Activated naive CD4-positive, alpha-beta T cell treated with Interleukin-2 at 50 U/mL for 16 hours (primary cell): ENCODE data around the gene PRKCI.
"Not testable (repeated sequence)": the region's sequence is repeated elsewhere in the genome, so short reads cannot be mapped to it uniquely, and the experiment has no call there.

Source experiments
- DNase-seq: peaks from one replicate; pipeline ENCODE4 v3.0.0-alpha.2; 2020

PRKCI gene

GRCh38 chr3:170221924-170222646, at the start of gene PRKCI:
TSS of gene PRKCI (plus strand) at chr3:170222424. CDS start at chr3:170222670, 246 bp downstream.
- peak; percentile 88 for DNase-seq

- DNase-seq: peak; percentile 41
These were observed 43.6 kb upstream of the PRKCI start for GRCh38 chr3:170178651-170179050.

GRCh38 chr3:170179432-170179831, 42.8 kb upstream of the PRKCI start:
- no peak for DNase-seq

- DNase-seq: peak; percentile 9
These were observed 41.9 kb upstream of the PRKCI start for GRCh38 chr3:170180079-170180907.

- DNase-seq: peak; percentile 92
These were observed 41.0 kb upstream of the PRKCI start, which contains the start of gene PHC3 for GRCh38 chr3:170180908-170181885. TSS of gene PHC3 (minus strand) at chr3:170181733. CDS start at chr3:170181715, 18 bp downstream.

- no peak for DNase-seq
These were observed 32.6 kb upstream of the PRKCI start for GRCh38 chr3:170189398-170190256.

GRCh38 chr3:170195759-170196158, 26.5 kb upstream of the PRKCI start:
- DNase-seq: not testable (repeated sequence)

GRCh38 chr3:170196833-170197232, 25.4 kb upstream of the PRKCI start:
- no peak for DNase-seq

- no peak for DNase-seq
These were observed 21.2 kb upstream of the PRKCI start for GRCh38 chr3:170200987-170201386.

GRCh38 chr3:170201527-170201926, 20.7 kb upstream of the PRKCI start:
- no peak for DNase-seq

GRCh38 chr3:170203457-170203856, 18.8 kb upstream of the PRKCI start:
- no peak for DNase-seq

GRCh38 chr3:170204023-170204472, 18.2 kb upstream of the PRKCI start:
- no peak for DNase-seq

GRCh38 chr3:170204509-170204908, 17.7 kb upstream of the PRKCI start:
- no peak for DNase-seq

- DNase-seq: no peak
These were observed 16.9 kb upstream of the PRKCI start for GRCh38 chr3:170205302-170205701.

- DNase-seq: not testable (repeated sequence)
These were observed 16.0 kb upstream of the PRKCI start for GRCh38 chr3:170206164-170206762.

- no peak for DNase-seq
These were observed 14.5 kb upstream of the PRKCI start for GRCh38 chr3:170207717-170208116.

GRCh38 chr3:170211668-170212067, 10.6 kb upstream of the PRKCI start:
- no peak for DNase-seq

GRCh38 chr3:170219850-170220249, 2.4 kb upstream of the PRKCI start:
- no peak for DNase-seq

GRCh38 chr3:170220871-170221270, 1.4 kb upstream of the PRKCI start:
- no peak for DNase-seq

- DNase-seq: peak; percentile 50
These were observed 670 bp downstream of the PRKCI start for GRCh38 chr3:170222647-170223541.
